Mesenchymal stem cell (in vitro differentiated cells and primary cell): ENCODE results near the gene MGAT4A.

Experiments used
- DNase-seq: peaks from one replicate; pipeline ENCODE4 v3.0.0-alpha.2; 2013
- H2AFZ ChIP-seq: one replicate; pipeline ENCODE4 v1.6.1; 2013; ENCODE audit warnings: low read depth, mild to moderate bottlenecking, control low read depth, inconsistent platforms, low read length, moderate library complexity
- H2AK5ac ChIP-seq: 2 replicates; pipeline ENCODE4 v1.6.1; 2013; ENCODE audit warnings: low read length, moderate library complexity, mild to moderate bottlenecking, inconsistent platforms; ENCODE audit not compliant: severe bottlenecking
- H2BK120ac ChIP-seq: one replicate; pipeline ENCODE4 v1.6.1; 2013; ENCODE audit warnings: low read depth, mild to moderate bottlenecking, inconsistent platforms, low read length, moderate library complexity
- H2BK12ac ChIP-seq, 2 experiments: one replicate each; pipeline ENCODE4 v1.6.1; 2013; ENCODE audit warnings: inconsistent platforms in 2 of 2, low read length in 2 of 2, mild to moderate bottlenecking in 2 of 2, moderate library complexity in 2 of 2, control low read depth in 1 of 2
- H2BK15ac ChIP-seq: one replicate; pipeline ENCODE4 v1.6.1; 2013; ENCODE audit warnings: mild to moderate bottlenecking, low read depth, inconsistent platforms; ENCODE audit not compliant: poor library complexity, severe bottlenecking
- H2BK5ac ChIP-seq: 2 replicates; pipeline ENCODE4 v1.6.1; 2013; ENCODE audit warnings: low read depth, mild to moderate bottlenecking, low read length, control low read depth, inconsistent platforms; ENCODE audit not compliant: poor library complexity, severe bottlenecking
- H3K14ac ChIP-seq, 2 experiments: one replicate each; pipeline ENCODE4 v1.6.1; 2013; ENCODE audit warnings: inconsistent platforms in 2 of 2, low read length in 2 of 2, control low read depth in 1 of 2, mild to moderate bottlenecking in 1 of 2, moderate library complexity in 1 of 2
- H3K18ac ChIP-seq, 2 experiments: one replicate each; pipeline ENCODE4 v1.6.1; 2013; ENCODE audit warnings: inconsistent platforms in 2 of 2, low read length in 2 of 2, control low read depth in 1 of 2, low read depth in 1 of 2, mild to moderate bottlenecking in 1 of 2
- H3K23ac ChIP-seq, 2 experiments: one replicate each; pipeline ENCODE4 v1.6.1; 2013; ENCODE audit warnings: inconsistent platforms in 2 of 2, low read length in 2 of 2, mild to moderate bottlenecking in 2 of 2, moderate library complexity in 2 of 2, control low read depth in 1 of 2
- H3K27ac ChIP-seq: 2 replicates; pipeline ENCODE4 v1.5.1; 2013; ENCODE audit warnings: mild to moderate bottlenecking, moderate library complexity, low read length, control low read depth, inconsistent platforms; ENCODE audit not compliant: poor library complexity, severe bottlenecking
- H3K27me3 ChIP-seq, 2 experiments: 2 replicates each; pipeline versions ENCODE4 v1.6.1 to v1.7.0; 2013; ENCODE audit warnings: low read length in 2 of 2, mild to moderate bottlenecking in 2 of 2, moderate library complexity in 2 of 2, control low read depth in 1 of 2, inconsistent platforms in 1 of 2; ENCODE audit not compliant: control insufficient read depth in 1 of 2, insufficient read depth in 1 of 2
- H3K36me3 ChIP-seq, 2 experiments: 2 replicates each; pipeline versions ENCODE4 v1.6.1 to v1.7.0; 2013; ENCODE audit warnings: low read length in 2 of 2, control low read depth in 1 of 2, inconsistent platforms in 1 of 2, low read depth in 1 of 2, mild to moderate bottlenecking in 1 of 2; ENCODE audit not compliant: insufficient read depth in 2 of 2, control insufficient read depth in 1 of 2
- H3K4ac ChIP-seq, 2 experiments: one replicate each; pipeline ENCODE4 v1.6.1; 2013; ENCODE audit warnings: inconsistent platforms in 2 of 2, low read length in 2 of 2, mild to moderate bottlenecking in 2 of 2, moderate library complexity in 2 of 2, control low read depth in 1 of 2, low read depth in 1 of 2
- H3K4me1 ChIP-seq: 2 replicates; pipeline ENCODE4 v1.6.1; 2013; ENCODE audit warnings: low read depth, low read length, control low read depth; ENCODE audit not compliant: control insufficient read depth, insufficient read depth
- H3K4me2 ChIP-seq: 2 replicates; pipeline ENCODE4 v1.6.1; 2013; ENCODE audit warnings: low read length, mild to moderate bottlenecking, inconsistent platforms; ENCODE audit not compliant: poor library complexity, severe bottlenecking
- H3K4me3 ChIP-seq, 2 experiments: 2 replicates each; pipeline versions ENCODE4 v1.5.1 to v1.7.0; 2013; ENCODE audit warnings: low read length in 2 of 2, mild to moderate bottlenecking in 2 of 2, control low read depth in 1 of 2, low read depth in 1 of 2; ENCODE audit not compliant: insufficient read depth in 1 of 2
- H3K79me1 ChIP-seq: replicated peaks from 2 replicates; pipeline ENCODE4 v1.6.1; 2013; ENCODE audit warnings: mild to moderate bottlenecking, control low read depth, low read length, inconsistent platforms; ENCODE audit not compliant: poor library complexity, severe bottlenecking
- H3K9ac ChIP-seq: 2 replicates; pipeline ENCODE4 v1.7.0; 2013; ENCODE audit warnings: mild to moderate bottlenecking, low read length, moderate library complexity
- H3K9me3 ChIP-seq: 2 replicates; pipeline ENCODE4 v1.7.0; 2013; ENCODE audit warnings: mild to moderate bottlenecking, low read length; ENCODE audit not compliant: control insufficient read depth
- H4K8ac ChIP-seq: one replicate; pipeline ENCODE4 v1.6.1; 2013; ENCODE audit warnings: inconsistent platforms, mild to moderate bottlenecking, low read length, moderate library complexity
- H4K91ac ChIP-seq: one replicate; pipeline ENCODE4 v1.6.1; 2013; ENCODE audit warnings: mild to moderate bottlenecking, low read length, inconsistent platforms
- WGBS: methylation state at CpG from one replicate; pipeline ENCODE4 v1.1.7; 2013; ENCODE audit warnings: mixed read lengths; 5-methylcytosine and 5-hydroxymethylcytosine counted together

Gene MGAT4A

DNA sequence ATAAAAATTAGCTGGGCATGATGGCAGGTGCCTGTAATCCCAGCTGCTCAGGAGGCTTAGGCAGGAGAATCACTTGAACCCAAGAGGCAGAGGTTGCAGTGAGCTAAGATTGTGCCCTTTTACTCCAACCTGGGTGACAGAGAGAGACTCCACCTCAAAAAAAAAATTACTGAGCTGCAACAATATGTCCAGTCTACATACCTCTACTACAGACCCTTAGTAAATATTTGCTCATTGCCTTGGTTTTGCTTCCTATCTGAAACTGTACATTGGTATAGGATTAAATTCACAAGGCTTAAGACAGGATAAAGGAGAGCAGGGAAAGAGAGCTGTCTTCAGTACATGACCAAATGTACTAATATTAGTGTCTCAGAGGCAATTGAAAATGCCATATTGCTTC, 8.1 kb upstream of the MGAT4A start:
- Histone ChIP-seq H3K14ac (no peak overlapping the region), H3K27me3 (peaks cover 24 to 31% of the 10 kb centered on the region in 2 experiments), H4K8ac (no peak overlapping the region), H3K27ac (no peak overlapping the region), H2AFZ (no peak overlapping the region), H3K4ac (no peak overlapping the region), H3K79me1 (no peaks in the 10 kb centered on the region), H4K91ac (no peak overlapping the region), H2BK12ac (no peak overlapping the region), H2BK5ac (no peak overlapping the region), H2BK15ac (no peak overlapping the region), H3K9me3 (no peaks in the 10 kb centered on the region), H3K18ac (no peak overlapping the region), H3K4me3 (no peak overlapping the region), H3K4me2 (no peak overlapping the region), H2BK120ac (no peak overlapping the region), H3K23ac (no peak overlapping the region), H3K9ac (no peak overlapping the region), H3K36me3 (no peaks in the 10 kb centered on the region), H3K4me1 (no peaks in the 10 kb centered on the region), H2AK5ac (no peak overlapping the region)
- DNase-seq, result no peak

GRCh38 chr2:98738304-98738703, 7.4 kb upstream of the MGAT4A start:
- H4K91ac ChIP-seq, result no peak overlapping the region

GRCh38 chr2:98737848-98738247, 6.9 kb upstream of the MGAT4A start:
- Histone ChIP-seq H4K8ac (no peak overlapping the region), H2BK5ac (no peak overlapping the region), H3K18ac (no peak overlapping the region), H2BK120ac (no peak overlapping the region), H3K27me3 (peaks cover 35 to 41% of the 10 kb centered on the region in 2 experiments), H2AFZ (no peak overlapping the region), H3K4ac (no peak overlapping the region), H3K4me3 (no peak overlapping the region), H3K14ac (no peak overlapping the region), H3K23ac (no peak overlapping the region), H3K9me3 (no peaks in the 10 kb centered on the region), H3K4me2 (no peak overlapping the region), H3K79me1 (no peaks in the 10 kb centered on the region), H3K27ac (no peak overlapping the region), H2AK5ac (no peak overlapping the region), H3K36me3 (no peaks in the 10 kb centered on the region), H3K9ac (no peak overlapping the region), H4K91ac (no peak overlapping the region), H2BK15ac (no peak overlapping the region), H3K4me1 (no peaks in the 10 kb centered on the region), H2BK12ac (no peak overlapping the region)
- WGBS, result 86% methylated on average over 4 of the region's 4 CpGs
- DNase-seq, result no peak

More at GRCh38 chr2:98738304-98738703, 7.4 kb upstream of the MGAT4A start:
- Histone ChIP-seq H4K8ac (no peak overlapping the region), H2BK15ac (no peak overlapping the region), H3K4me1 (no peaks in the 10 kb centered on the region), H3K36me3 (no peaks in the 10 kb centered on the region), H3K27me3 (peaks cover 30 to 36% of the 10 kb centered on the region in 2 experiments), H2BK5ac (no peak overlapping the region), H3K4me2 (no peak overlapping the region), H3K4me3 (no peak overlapping the region), H3K14ac (no peak overlapping the region), H3K27ac (no peak overlapping the region), H2AK5ac (no peak overlapping the region), H3K9me3 (no peaks in the 10 kb centered on the region), H2BK12ac (no peak overlapping the region), H3K18ac (no peak overlapping the region), H3K4ac (no peak overlapping the region), H3K9ac (no peak overlapping the region), H3K23ac (no peak overlapping the region), H3K79me1 (no peaks in the 10 kb centered on the region), H2AFZ (no peak overlapping the region), H2BK120ac (no peak overlapping the region)
- DNase-seq, result no peak
- WGBS, result 90% methylated on average over 3 of the region's 3 CpGs

GRCh38 chr2:98736464-98736889, 5.5 kb upstream of the MGAT4A start:
- no CpG with 5 or more reads among the region's 2 CpGs for WGBS
- Histone ChIP-seq H3K4me3 (no peak overlapping the region), H2AFZ (no peak overlapping the region)

More at GRCh38 chr2:98736464-98736889, 5.5 kb upstream of the MGAT4A start:
- no peak overlapping the region for H3K14ac ChIP-seq
- no peak overlapping the region for H4K91ac ChIP-seq
- H3K9me3 ChIP-seq, result no peaks in the 10 kb centered on the region
- no peak overlapping the region for H4K8ac ChIP-seq
- no peak overlapping the region for H3K4ac ChIP-seq
- H2AK5ac ChIP-seq, result no peak overlapping the region
- no peak overlapping the region for H2BK15ac ChIP-seq
- H3K27me3 ChIP-seq, result peaks cover 49 to 54% of the 10 kb centered on the region in 2 experiments
- H3K9ac ChIP-seq, result no peak overlapping the region
- H3K27ac ChIP-seq, result no peak overlapping the region
- H2BK12ac ChIP-seq, result no peak overlapping the region
- no peak overlapping the region for H2BK5ac ChIP-seq
- peak; percentile 44 for DNase-seq
- peaks cover 1% of the 10 kb centered on the region for H3K4me1 ChIP-seq
- no peaks in the 10 kb centered on the region for H3K36me3 ChIP-seq
- H3K23ac ChIP-seq, result no peak overlapping the region
- no peak overlapping the region for H2BK120ac ChIP-seq
- H3K79me1 ChIP-seq, result no peaks in the 10 kb centered on the region
- H3K18ac ChIP-seq, result no peak overlapping the region
- no peak overlapping the region for H3K4me2 ChIP-seq
